Breast epithelium (tissue), 3 donors: ENCODE data around the gene RIC3.

ENCODE experiments used
- POLR2A ChIP-seq: fragments of 450-650 bp; IDR thresholded peaks from one replicate; pipeline ENCODE4 v1.6.1; 2016; ENCODE audit warnings: antibody characterized with exemption, mild to moderate bottlenecking, moderate library complexity
- POLR2AphosphoS5 ChIP-seq, 3 donors: sonication (generic); formaldehyde crosslinking; IDR thresholded peaks; one replicate each; pipeline ENCODE4 v1.6.1; 2017; ENCODE audit warnings: antibody characterized with exemption in 3 of 3
- TF ChIP-seq, protein P1 (sequence below), 3 donors: fragments of 450-650 bp; IDR thresholded peaks; one replicate each; pipeline ENCODE4 v1.5.1; 2016 to 2017; ENCODE audit warnings: antibody characterized with exemption in 3 of 3, mild to moderate bottlenecking in 3 of 3, moderate library complexity in 3 of 3

- TF ChIP-seq, protein P1, sequence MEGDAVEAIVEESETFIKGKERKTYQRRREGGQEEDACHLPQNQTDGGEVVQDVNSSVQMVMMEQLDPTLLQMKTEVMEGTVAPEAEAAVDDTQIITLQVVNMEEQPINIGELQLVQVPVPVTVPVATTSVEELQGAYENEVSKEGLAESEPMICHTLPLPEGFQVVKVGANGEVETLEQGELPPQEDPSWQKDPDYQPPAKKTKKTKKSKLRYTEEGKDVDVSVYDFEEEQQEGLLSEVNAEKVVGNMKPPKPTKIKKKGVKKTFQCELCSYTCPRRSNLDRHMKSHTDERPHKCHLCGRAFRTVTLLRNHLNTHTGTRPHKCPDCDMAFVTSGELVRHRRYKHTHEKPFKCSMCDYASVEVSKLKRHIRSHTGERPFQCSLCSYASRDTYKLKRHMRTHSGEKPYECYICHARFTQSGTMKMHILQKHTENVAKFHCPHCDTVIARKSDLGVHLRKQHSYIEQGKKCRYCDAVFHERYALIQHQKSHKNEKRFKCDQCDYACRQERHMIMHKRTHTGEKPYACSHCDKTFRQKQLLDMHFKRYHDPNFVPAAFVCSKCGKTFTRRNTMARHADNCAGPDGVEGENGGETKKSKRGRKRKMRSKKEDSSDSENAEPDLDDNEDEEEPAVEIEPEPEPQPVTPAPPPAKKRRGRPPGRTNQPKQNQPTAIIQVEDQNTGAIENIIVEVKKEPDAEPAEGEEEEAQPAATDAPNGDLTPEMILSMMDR (IDR thresholded peaks at IDR 0.05), result no peak
- TF ChIP-seq POLR2AphosphoS5 (IDR thresholded peaks at IDR 0.05), result no peak
- no peak for TF ChIP-seq POLR2A
Measured at GRCh38 chr11:8178297-8178696, 9.5 kb upstream of the RIC3 start.
